ENCODE measurements around the gene DDIT3. TPM values are rescaled to one million over a fixed set of nuclear protein-coding genes. Genes with fewer than 3 reads are reported as not detected.

Gene DDIT3
- total and polyA plus RNA-seq, 2 of the 4 experiments (the other 2 are of a cell fraction): 19.4 to 54.4 TPM

- Histone ChIP-seq H3K4me2 (ENCODE audit: low read depth, low read length) (peak within 1 kb of the TSS; percentile 100), H2AK5ac (ENCODE audit: low read depth, low read length) (peak within 1 kb of the TSS; percentile 98), H3K56ac (ENCODE audit: extremely low read depth, insufficient read depth, low read length) (peak within 1 kb of the TSS; percentile 61; the same call in 1 of the 2 replicates), H3K9me3 (ENCODE audit: control insufficient read depth, insufficient read depth, low read length) (no peaks in the 10 kb centered on the region), H3K27ac (ENCODE audit: insufficient read depth, low read length) (peak within 1 kb of the TSS; percentile 77), H2BK15ac (ENCODE audit: low read depth, low read length) (0 out of 3 replicates have a peak within 1 kb of the TSS, but pooled peaks have one; percentile 4), H3K4me1 (ENCODE audit: control insufficient read depth, insufficient read depth, low read length) (peaks cover 9% of the 10 kb centered on the region), H3K4ac (ENCODE audit: low read depth, low read length) (peak within 1 kb of the TSS; percentile 74), H3K4me3 (ENCODE audit: insufficient read depth, low read depth, low read length) (peak within 1 kb of the TSS; percentile 77), H3K9ac (ENCODE audit: low read depth, low read length) (peak within 1 kb of the TSS; percentile 90), H3K27me3 (ENCODE audit: control insufficient read depth, insufficient read depth, low read length) (peaks cover 30% of the 10 kb centered on the region), H4K5ac (ENCODE audit: low read depth, low read length) (peak within 1 kb of the TSS; percentile 62), H4K20me1 (ENCODE audit: insufficient read depth, low read length) (peaks cover 26% of the 10 kb centered on the region), H2BK20ac (ENCODE audit: low read depth, low read length) (no peak within 1 kb of the TSS), H2BK120ac (ENCODE audit: low read depth, low read length) (peak within 1 kb of the TSS; percentile 37; the same call in 1 of the 2 replicates), H3K14ac (replicated peaks; ENCODE audit: low read depth, low read length) (peak within 1 kb of the TSS; percentile 79), H3K36me3 (ENCODE audit: control insufficient read depth, insufficient read depth, low read length) (peaks cover 6% of the 10 kb centered on the region), H2AK9ac (replicated peaks; ENCODE audit: low read depth, low read length, poor library complexity) (peak within 1 kb of the TSS; percentile 97), H3K23ac (ENCODE audit: low read depth, low read length) (peak within 1 kb of the TSS; percentile 58), H2BK5ac (ENCODE audit: low read depth, low read length, poor library complexity, severe bottlenecking) (peak within 1 kb of the TSS; percentile 30), H4K8ac (ENCODE audit: low read depth in 2 of 2, low read length in 2 of 2) (peak within 1 kb of the TSS; percentile 42 to 81), H4K91ac (ENCODE audit: insufficient read depth, low read depth, low read length) (peak within 1 kb of the TSS; percentile 48), H3K18ac (ENCODE audit: low read depth, low read length) (no peak within 1 kb of the TSS; the same call in 1 of the 2 replicates), H2AFZ (replicated peaks; ENCODE audit: low read length, poor library complexity) (peak within 1 kb of the TSS; percentile 93), H3K79me1 (ENCODE audit: low read depth in 1 of 2, low read length in 2 of 2) (peaks cover 23 to 36% of the 10 kb centered on the region in 2 experiments), H3K9me1 (ENCODE audit: insufficient read depth, low read length) (peaks cover 22% of the 10 kb centered on the region)
- POLR2A ChIA-PET (ENCODE audit: unreplicated experiment): no interaction called here
- DNase-seq: peak; percentile 96
- 3% methylated on average over 7 of the region's 56 CpGs; no CpG with 5 or more reads in 1 of the 2 experiments for whole genome bisulfite sequencing, 2 experiments (ENCODE audit: extremely low coverage in 2 of 2, insufficient read length in 1 of 2)
- in situ Hi-C loops (cut with MboI; ENCODE audit: low sequenced_read_pairs) (no loop called here), dilution Hi-C loops (cut with HindIII; ENCODE audit: low sequenced_read_pairs, unreplicated experiment) (no loop called here), intact Hi-C loops (cut with micrococcal nuclease) (no loop called here)
- peak; percentile 95 for ATAC-seq (ENCODE audit: low read depth)
- CTCF ChIA-PET: interaction anchor here (0.7 to 1.1 kb wide), 2 partner anchors 15 to 37 kb away, joined by 3 read pairs; no protein-coding TSS in a partner anchor
- TSS peak; percentile 43 for BruUV-seq (replicated peaks)
- peak; percentile 90; the same call in 1 of the 2 replicates for TF ChIP-seq CHD1 (IDR thresholded peaks at IDR 0.05; ENCODE audit: low read depth, low read length)
- no peak; the same call in 1 of the 2 replicates for TF ChIP-seq CEBPB (IDR thresholded peaks at IDR 0.05; ENCODE audit: low read depth, low read length)
- peak; percentile 12; the same call in 1 of the 2 replicates for TF ChIP-seq RAD21 (IDR thresholded peaks at IDR 0.05; ENCODE audit: low read length)
- TF ChIP-seq POLR2A (IDR thresholded peaks at IDR 0.05; ENCODE audit: low read depth, low read length): peak; percentile 52; the same call in 1 of the 2 replicates
- TF ChIP-seq MAZ (IDR thresholded peaks at IDR 0.05; ENCODE audit: borderline replicate concordance, low read depth, low read length): 0 out of 2 replicates have a peak, but pooled peaks have one; percentile 6
These were observed 26.3 kb upstream of the DDIT3 start, which contains the start of gene DCTN2 for GRCh38 chr12:57546438-57547287. DCTN2 (minus strand) TSS chr12:57547192; CDS start chr12:57547063, 129 bp downstream.

Data from IMR-90 (cell line).